ENCODE measurements around the gene METRNL. TPM values are rescaled to one million over a fixed set of nuclear protein-coding genes. Genes with fewer than 3 reads are reported as not detected.
"Not testable (repeated sequence)": the region's sequence is repeated elsewhere in the genome, so short reads cannot be mapped to it uniquely, and the experiment has no call there.

Gene METRNL
- polyA plus RNA-seq, 1 donor from 2014 or later = 15.1 TPM

DNA sequence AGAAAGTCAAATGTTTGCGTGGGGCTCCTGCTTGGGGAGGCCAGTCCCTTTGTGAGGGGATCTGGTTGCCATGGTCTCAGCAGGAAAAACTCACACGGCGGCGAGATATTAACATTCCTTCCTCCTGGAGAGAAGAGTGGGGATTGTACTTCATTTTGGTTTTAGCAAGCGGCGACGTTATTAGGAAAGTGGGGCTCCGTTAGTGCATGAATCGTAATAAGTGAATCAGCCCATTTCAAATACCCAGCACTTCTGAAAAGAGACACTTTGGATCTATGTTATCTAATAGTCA lies 41.6 kb upstream of the METRNL start:
- Histone ChIP-seq H3K9me3 (ENCODE audit: low read length) (peaks cover 5% of the 10 kb centered on the region), H3K27ac (ENCODE audit: low read length) (no peak overlapping the region), H3K9ac (ENCODE audit: low read length) (no peak overlapping the region)

DNA sequence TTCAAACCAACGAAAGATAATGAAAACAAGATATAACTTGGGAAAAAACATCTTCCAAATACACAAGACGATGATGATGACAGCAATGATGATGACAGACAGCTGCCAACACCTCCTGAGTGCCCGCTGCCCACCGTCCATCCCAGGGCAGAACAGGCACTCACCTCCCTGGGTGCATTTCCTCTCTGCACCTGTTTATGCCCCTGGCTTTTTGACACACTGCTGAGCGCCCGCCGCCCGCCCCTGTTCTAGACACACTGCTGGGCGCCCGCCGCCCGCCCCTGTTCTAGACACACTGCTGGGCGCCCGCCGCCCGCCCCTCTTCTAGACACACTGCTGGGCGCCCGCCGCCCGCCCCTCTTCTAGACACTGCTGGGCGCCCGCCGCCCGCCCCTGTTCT lies 40.4 kb upstream of the METRNL start:
- H3K4me3 ChIP-seq (ENCODE audit: low read length); H3K79me2 ChIP-seq (replicated peaks; ENCODE audit: insufficient read depth, low read length); H3K4me2 ChIP-seq (ENCODE audit: low read length); H4K20me1 ChIP-seq (ENCODE audit: insufficient read depth); H3K27ac ChIP-seq (ENCODE audit: low read length); H3K36me3 ChIP-seq (ENCODE audit: insufficient read depth, low read length); H3K9me3 ChIP-seq (ENCODE audit: low read length); H2AFZ ChIP-seq (ENCODE audit: low read depth, low read length); H3K27me3 ChIP-seq (ENCODE audit: insufficient read depth, low read depth, low read length); H3K9me2 ChIP-seq (ENCODE audit: insufficient read depth, low read length); H3F3A ChIP-seq (ENCODE audit: insufficient read depth, low read length, poor library complexity, severe bottlenecking); H3K9ac ChIP-seq (ENCODE audit: low read length): not testable (repeated sequence)

More for the DNA sequence above, 41.6 kb upstream of the METRNL start:
- no peak overlapping the region for H2AFZ ChIP-seq (ENCODE audit: low read depth, low read length)
- no peaks in the 10 kb centered on the region for H3F3A ChIP-seq (ENCODE audit: insufficient read depth, low read length, poor library complexity, severe bottlenecking)
- H3K79me2 ChIP-seq (replicated peaks; ENCODE audit: insufficient read depth, low read length) = no peaks in the 10 kb centered on the region
- H4K20me1 ChIP-seq (ENCODE audit: insufficient read depth) = no peaks in the 10 kb centered on the region
- H3K36me3 ChIP-seq (ENCODE audit: insufficient read depth, low read length) = no peaks in the 10 kb centered on the region
- no peaks in the 10 kb centered on the region for H3K9me2 ChIP-seq (ENCODE audit: insufficient read depth, low read length)
- no peak overlapping the region for H3K4me3 ChIP-seq (ENCODE audit: low read length)
- no peaks in the 10 kb centered on the region for H3K27me3 ChIP-seq (ENCODE audit: insufficient read depth, low read depth, low read length)
- H3K4me2 ChIP-seq (ENCODE audit: low read length) = no peak overlapping the region
- TF ChIP-seq SMC3 (conservative IDR thresholded peaks at IDR 0.05; ENCODE audit: poor library complexity) = no peak
- TF ChIP-seq, protein P1, sequence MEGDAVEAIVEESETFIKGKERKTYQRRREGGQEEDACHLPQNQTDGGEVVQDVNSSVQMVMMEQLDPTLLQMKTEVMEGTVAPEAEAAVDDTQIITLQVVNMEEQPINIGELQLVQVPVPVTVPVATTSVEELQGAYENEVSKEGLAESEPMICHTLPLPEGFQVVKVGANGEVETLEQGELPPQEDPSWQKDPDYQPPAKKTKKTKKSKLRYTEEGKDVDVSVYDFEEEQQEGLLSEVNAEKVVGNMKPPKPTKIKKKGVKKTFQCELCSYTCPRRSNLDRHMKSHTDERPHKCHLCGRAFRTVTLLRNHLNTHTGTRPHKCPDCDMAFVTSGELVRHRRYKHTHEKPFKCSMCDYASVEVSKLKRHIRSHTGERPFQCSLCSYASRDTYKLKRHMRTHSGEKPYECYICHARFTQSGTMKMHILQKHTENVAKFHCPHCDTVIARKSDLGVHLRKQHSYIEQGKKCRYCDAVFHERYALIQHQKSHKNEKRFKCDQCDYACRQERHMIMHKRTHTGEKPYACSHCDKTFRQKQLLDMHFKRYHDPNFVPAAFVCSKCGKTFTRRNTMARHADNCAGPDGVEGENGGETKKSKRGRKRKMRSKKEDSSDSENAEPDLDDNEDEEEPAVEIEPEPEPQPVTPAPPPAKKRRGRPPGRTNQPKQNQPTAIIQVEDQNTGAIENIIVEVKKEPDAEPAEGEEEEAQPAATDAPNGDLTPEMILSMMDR (IDR thresholded peaks at IDR 0.05; ENCODE audit: poor library complexity, severe bottlenecking) = no peak
- TF ChIP-seq MXI1 (conservative IDR thresholded peaks at IDR 0.05; ENCODE audit: poor library complexity, severe bottlenecking) = no peak
- TF ChIP-seq, protein P2, sequence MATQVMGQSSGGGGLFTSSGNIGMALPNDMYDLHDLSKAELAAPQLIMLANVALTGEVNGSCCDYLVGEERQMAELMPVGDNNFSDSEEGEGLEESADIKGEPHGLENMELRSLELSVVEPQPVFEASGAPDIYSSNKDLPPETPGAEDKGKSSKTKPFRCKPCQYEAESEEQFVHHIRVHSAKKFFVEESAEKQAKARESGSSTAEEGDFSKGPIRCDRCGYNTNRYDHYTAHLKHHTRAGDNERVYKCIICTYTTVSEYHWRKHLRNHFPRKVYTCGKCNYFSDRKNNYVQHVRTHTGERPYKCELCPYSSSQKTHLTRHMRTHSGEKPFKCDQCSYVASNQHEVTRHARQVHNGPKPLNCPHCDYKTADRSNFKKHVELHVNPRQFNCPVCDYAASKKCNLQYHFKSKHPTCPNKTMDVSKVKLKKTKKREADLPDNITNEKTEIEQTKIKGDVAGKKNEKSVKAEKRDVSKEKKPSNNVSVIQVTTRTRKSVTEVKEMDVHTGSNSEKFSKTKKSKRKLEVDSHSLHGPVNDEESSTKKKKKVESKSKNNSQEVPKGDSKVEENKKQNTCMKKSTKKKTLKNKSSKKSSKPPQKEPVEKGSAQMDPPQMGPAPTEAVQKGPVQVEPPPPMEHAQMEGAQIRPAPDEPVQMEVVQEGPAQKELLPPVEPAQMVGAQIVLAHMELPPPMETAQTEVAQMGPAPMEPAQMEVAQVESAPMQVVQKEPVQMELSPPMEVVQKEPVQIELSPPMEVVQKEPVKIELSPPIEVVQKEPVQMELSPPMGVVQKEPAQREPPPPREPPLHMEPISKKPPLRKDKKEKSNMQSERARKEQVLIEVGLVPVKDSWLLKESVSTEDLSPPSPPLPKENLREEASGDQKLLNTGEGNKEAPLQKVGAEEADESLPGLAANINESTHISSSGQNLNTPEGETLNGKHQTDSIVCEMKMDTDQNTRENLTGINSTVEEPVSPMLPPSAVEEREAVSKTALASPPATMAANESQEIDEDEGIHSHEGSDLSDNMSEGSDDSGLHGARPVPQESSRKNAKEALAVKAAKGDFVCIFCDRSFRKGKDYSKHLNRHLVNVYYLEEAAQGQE (IDR thresholded peaks at IDR 0.05; ENCODE audit: borderline replicate concordance) = no peak
- no peak for TF ChIP-seq TAF1 (IDR thresholded peaks at IDR 0.05; ENCODE audit: low read depth)
- TF ChIP-seq EZH2 (IDR thresholded peaks at IDR 0.05; ENCODE audit: borderline replicate concordance, insufficient read depth, low read length, poor library complexity, severe bottlenecking) = no peak
- TF ChIP-seq POLR2AphosphoS5 (IDR thresholded peaks at IDR 0.05) = no peak

DNA sequence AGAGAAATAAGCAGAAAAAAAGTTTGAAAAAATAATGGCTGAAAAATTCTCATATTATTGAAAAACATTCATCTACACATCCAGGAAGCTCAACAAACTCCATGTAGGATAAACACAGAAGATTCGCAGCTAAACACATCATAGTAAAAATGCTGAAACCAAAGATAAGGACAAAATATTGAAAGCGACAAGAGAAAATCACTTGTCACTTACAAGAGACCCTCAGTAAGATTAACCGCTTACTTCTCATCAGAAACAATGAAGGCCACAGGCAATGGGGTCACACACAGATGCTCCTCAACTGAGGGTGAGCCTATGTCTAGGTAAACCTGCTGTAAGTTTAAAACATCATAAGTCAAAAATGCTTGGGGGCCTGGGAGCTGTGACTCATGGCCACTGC lies 38.1 kb upstream of the METRNL start:
- no peak overlapping the region for H2AFZ ChIP-seq (ENCODE audit: low read depth, low read length)
- H3K4me2 ChIP-seq (ENCODE audit: low read length) = no peak overlapping the region
- no peaks in the 10 kb centered on the region for H3F3A ChIP-seq (ENCODE audit: insufficient read depth, low read length, poor library complexity, severe bottlenecking)
- H3K79me2 ChIP-seq (replicated peaks; ENCODE audit: insufficient read depth, low read length) = no peaks in the 10 kb centered on the region
- H3K4me3 ChIP-seq (ENCODE audit: low read length) = no peak overlapping the region
- H3K9ac ChIP-seq (ENCODE audit: low read length) = no peak overlapping the region
- H3K27me3 ChIP-seq (ENCODE audit: insufficient read depth, low read depth, low read length) = no peaks in the 10 kb centered on the region
- H3K27ac ChIP-seq (ENCODE audit: low read length) = no peak overlapping the region
- H3K9me3 ChIP-seq (ENCODE audit: low read length) = peaks cover 5% of the 10 kb centered on the region
- H3K9me2 ChIP-seq (ENCODE audit: insufficient read depth, low read length) = no peaks in the 10 kb centered on the region
- no peak for TF ChIP-seq EP300 (conservative IDR thresholded peaks at IDR 0.05; ENCODE audit: poor library complexity, severe bottlenecking)
- no peak for TF ChIP-seq RAD21 (conservative IDR thresholded peaks at IDR 0.05)
- no peak for TF ChIP-seq EZH2 (IDR thresholded peaks at IDR 0.05; ENCODE audit: borderline replicate concordance, insufficient read depth, low read length, poor library complexity, severe bottlenecking)
- TF ChIP-seq MXI1 (conservative IDR thresholded peaks at IDR 0.05; ENCODE audit: poor library complexity, severe bottlenecking) = no peak
- no peak for TF ChIP-seq SMC3 (conservative IDR thresholded peaks at IDR 0.05; ENCODE audit: poor library complexity)
- no peak for TF ChIP-seq POLR2AphosphoS5 (IDR thresholded peaks at IDR 0.05)
- H3K36me3 ChIP-seq (ENCODE audit: insufficient read depth, low read length) = no peaks in the 10 kb centered on the region
- no peaks in the 10 kb centered on the region for H4K20me1 ChIP-seq (ENCODE audit: insufficient read depth)
